NCI-H1092 treated with DMSO at 0.1 percent for 48 hours (cell line): ENCODE results near the gene MAGEA9.
"Not testable (repeated sequence)": the region's sequence is repeated elsewhere in the genome, so short reads cannot be mapped to it uniquely, and the experiment has no call there.

ENCODE experiments used
- DNase-seq: peaks from one replicate; lab custom pipeline; 2025; lab: John Stamatoyannopoulos, UW

The MAGEA9 gene

GRCh38 chrX:149807747-149808458 lies 26.2 kb downstream of the MAGEA9 start:
- DNase-seq = no peak

DNA sequence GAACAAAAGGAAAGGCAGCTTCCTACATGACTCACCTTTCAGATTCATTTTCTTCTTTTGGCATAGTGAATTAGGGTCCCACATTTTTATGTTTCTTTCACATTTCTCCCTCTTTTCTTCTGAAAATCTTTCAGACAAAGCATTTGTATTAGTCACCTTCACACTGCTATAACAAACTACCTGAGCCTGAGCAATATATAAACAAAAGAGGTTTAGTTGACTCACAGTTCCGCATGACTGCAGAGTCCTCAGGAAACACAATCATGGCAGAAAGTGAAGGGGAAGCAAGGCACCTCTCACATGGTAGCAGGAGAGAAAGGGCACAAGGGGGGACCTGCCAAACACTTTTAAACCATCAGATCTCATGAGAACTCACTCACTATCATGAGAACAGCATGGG lies 36.9 kb downstream of the MAGEA9 start:
- no peak for DNase-seq

DNA sequence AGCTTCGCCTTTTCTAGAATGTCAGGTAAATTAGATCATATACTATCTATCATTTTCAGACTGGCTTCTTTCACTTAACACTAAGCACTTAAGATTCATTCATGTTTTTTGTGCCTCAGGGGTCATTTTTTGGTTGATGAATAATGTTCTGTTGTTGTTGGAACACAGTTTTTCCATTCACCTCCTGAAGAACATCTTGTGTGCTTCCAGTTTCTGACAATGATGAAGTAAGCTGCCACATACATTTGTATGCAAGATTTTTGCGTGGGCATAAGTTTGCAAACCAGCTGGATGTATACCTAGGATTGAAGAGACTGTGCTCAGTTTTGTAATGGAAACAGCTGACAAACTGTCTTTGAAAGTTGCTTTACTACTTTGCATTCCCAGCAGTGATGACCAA lies 37.6 kb downstream of the MAGEA9 start:
- no peak for DNase-seq

GRCh38 chrX:149825424-149825823 lies 43.7 kb downstream of the MAGEA9 start:
- peak; percentile 31 for DNase-seq

DNA sequence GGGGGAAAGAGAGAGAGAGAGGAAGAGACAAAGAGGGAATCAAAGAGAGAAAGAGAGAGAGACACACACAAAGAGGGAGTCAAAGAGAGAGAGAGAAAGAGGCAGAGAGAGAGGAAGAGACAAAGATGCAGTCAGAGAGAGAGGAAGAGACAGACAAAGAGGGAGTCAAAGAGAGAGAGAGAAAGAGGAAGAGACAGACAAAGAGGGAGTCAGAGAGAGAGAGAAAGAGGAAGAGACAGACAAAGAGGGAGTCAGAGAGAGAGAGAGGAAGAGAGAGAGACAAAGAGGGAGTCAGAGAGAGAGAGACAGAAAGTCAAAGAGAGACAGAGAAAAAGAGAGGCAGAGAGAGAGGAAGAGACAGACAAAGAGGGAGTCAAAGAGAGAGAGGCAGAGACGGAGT lies 45.5 kb downstream of the MAGEA9 start:
- no peak for DNase-seq

GRCh38 chrX:149829751-149830191 lies 48.0 kb downstream of the MAGEA9 start:
- DNase-seq = no peak

DNA sequence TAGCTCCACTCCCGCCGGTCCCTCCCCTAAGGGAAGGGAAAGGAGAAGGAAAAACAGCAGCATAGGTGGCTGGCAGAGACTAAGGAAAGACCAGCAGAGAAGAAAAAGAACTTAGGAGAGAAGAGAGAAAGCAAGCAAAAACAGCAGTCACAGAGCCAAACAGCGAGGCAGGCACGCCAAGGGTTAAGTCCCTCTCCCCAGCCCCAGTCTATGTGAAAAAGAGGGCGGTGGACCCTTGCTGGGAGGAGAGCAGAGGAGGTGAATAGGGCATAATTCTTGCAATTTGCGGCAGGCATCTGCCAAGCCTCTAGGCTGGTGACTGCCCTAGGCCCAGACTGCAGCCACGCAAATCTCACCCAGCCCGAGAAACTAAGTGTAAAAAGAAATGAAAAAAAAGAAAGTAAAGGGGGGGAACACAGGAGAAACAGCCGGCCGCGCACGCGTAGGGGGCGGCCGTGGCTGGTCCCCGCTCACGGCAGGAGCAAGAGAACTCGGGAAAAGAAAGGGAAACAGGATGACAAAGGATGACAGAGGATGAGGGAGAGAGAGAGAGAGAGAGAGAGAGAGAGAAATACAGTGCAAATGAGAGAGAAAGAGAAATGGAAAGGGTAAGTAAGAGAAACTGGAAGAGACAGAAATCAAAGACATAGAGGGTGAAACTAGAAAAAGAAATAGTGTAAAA lies 48.6 kb downstream of the MAGEA9 start:
- peak; percentile 5 for DNase-seq

GRCh38 chrX:149831473-149831872 lies 49.7 kb downstream of the MAGEA9 start:
- no peak for DNase-seq

GRCh38 chrX:149836728-149837127 lies 55.0 kb downstream of the MAGEA9 start:
- not testable (repeated sequence) for DNase-seq

DNA sequence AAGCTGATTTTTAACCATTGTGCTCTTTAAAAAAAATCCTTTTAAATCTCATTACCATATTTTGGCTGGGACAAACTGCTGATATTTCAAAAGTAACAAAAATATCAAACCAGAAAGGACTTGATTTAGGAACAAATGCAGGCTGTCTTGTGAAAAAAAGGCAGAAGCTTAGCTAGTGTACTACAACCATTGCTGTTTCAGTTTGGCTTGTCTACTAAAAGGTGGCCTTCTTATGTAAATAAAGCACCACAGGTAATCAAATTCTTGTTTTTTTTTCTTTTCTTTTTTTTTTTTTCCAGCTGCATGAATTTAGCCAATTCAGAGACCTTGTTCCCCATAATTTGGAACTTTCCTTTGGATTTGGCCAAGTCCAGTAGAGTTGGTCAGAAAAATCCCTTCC lies 55.4 kb downstream of the MAGEA9 start:
- DNase-seq = no peak
